HepG2 (cell line): ENCODE data around the gene RNASE7. TPM values are rescaled to one million over a fixed set of nuclear protein-coding genes. Genes with fewer than 3 reads are reported as not detected.
"Not testable (repeated sequence)": the region's sequence is repeated elsewhere in the genome, so short reads cannot be mapped to it uniquely, and the experiment has no call there.

Source experiments
- ATAC-seq: fragments of 200-7000 bp; cut with Tn5 transposase; 3 replicates; pipeline ENCODE4 v1.9.1; 2020; ENCODE audit warnings: mild to moderate bottlenecking, moderate library complexity
- BruUV-seq: library from RNA; stranded (reverse); fragments of 400-500 nt; replicated peaks from 2 replicates; lab custom pipeline; 2021; lab: Mats Ljungman, UMichigan
- CTCF ChIA-PET: fragments of 300-600 bp; formaldehyde crosslinking; extraction: SDS; loops from one replicate; lab custom pipeline; 2021; ENCODE audit warnings: low total read pairs, inconsistent platforms, low intra/inter-chr PET ratio; lab: Yijun Ruan, JAX
- POLR2A ChIA-PET: fragments of 350-600 bp; sonication (Branson Sonifier 250); formaldehyde crosslinking; loops from one replicate; lab custom pipeline; 2020; ENCODE audit warnings: antibody characterized with exemption, inconsistent platforms; lab: Yijun Ruan, JAX
- DNase-seq: peaks from one replicate; pipeline ENCODE4 v3.0.0-alpha.2; 2015; ENCODE audit warnings: low spot score
- FAIRE-seq: peaks from 3 replicates; lab custom pipeline; 2011; peaks lifted over from hg19 to GRCh38; lab: Jason Lieb, UNC
- H2AFZ ChIP-seq: one replicate; pipeline ENCODE4 v1.6.1; 2011; ENCODE audit warnings: low read length, inconsistent platforms
- H3K27ac ChIP-seq: fragments of 300-600 bp; 3 replicates; pipeline ENCODE4 v1.8.0; 2011; ENCODE audit warnings: mixed run types, mild to moderate bottlenecking, mixed read lengths, low read length, inconsistent platforms; ENCODE audit not compliant: insufficient read depth; ENCODE audit errors: extremely low read length
- H3K27me3 ChIP-seq, 2 experiments: fragments of 200-600 bp in 1 of 2; 2 replicates in 1 of 2; 3 replicates in 1 of 2; pipeline versions ENCODE4 v1.6.0 to v1.8.0; 2011; ENCODE audit warnings: low read length in 2 of 2, mild to moderate bottlenecking in 2 of 2, moderate library complexity in 2 of 2, inconsistent platforms in 1 of 2; ENCODE audit not compliant: insufficient read depth in 2 of 2, control insufficient read depth in 1 of 2
- H3K36me3 ChIP-seq, 2 experiments: fragments of 200-600 bp in 1 of 2; replicated peaks in 1 of 2; 2 replicates in 1 of 2; 3 replicates in 1 of 2; pipeline versions ENCODE4 v1.5.1 to v1.8.0; 2011; ENCODE audit warnings: low read length in 2 of 2, inconsistent platforms in 1 of 2; ENCODE audit not compliant: insufficient read depth in 2 of 2, control insufficient read depth in 1 of 2
- H3K4me1 ChIP-seq: 2 replicates; pipeline ENCODE4 v1.5.1; 2012; ENCODE audit warnings: low read length, inconsistent platforms; ENCODE audit not compliant: insufficient read depth
- H3K4me2 ChIP-seq: 2 replicates; pipeline ENCODE4 v1.6.0; 2011; ENCODE audit warnings: low read depth, low read length, inconsistent platforms
- H3K4me3 ChIP-seq, 3 experiments: fragments of 200-600 bp in 1 of 3; sonication (generic), shearing (Covaris generic) in 1 of 3; replicated peaks in 1 of 3; 2 replicates each; pipeline ENCODE4 v1.5.1; 2011 to 2016; ENCODE audit warnings: low read length in 3 of 3, inconsistent platforms in 2 of 3, low read depth in 2 of 3, mild to moderate bottlenecking in 2 of 3, control low read depth in 1 of 3, mixed read lengths in 1 of 3; ENCODE audit not compliant: insufficient read depth in 1 of 3
- H3K79me2 ChIP-seq: one replicate; pipeline ENCODE4 v1.6.1; 2011; ENCODE audit warnings: low read length, inconsistent platforms; ENCODE audit not compliant: insufficient read depth
- H3K9ac ChIP-seq: 2 replicates; pipeline ENCODE4 v1.6.0; 2011; ENCODE audit warnings: mild to moderate bottlenecking, low read depth, low read length, inconsistent platforms; ENCODE audit not compliant: insufficient read depth
- H3K9me3 ChIP-seq: 2 replicates; pipeline ENCODE4 v1.5.1; 2012; ENCODE audit warnings: mild to moderate bottlenecking, low read length
- H4K20me1 ChIP-seq: 2 replicates; pipeline ENCODE4 v1.6.0; 2011; ENCODE audit warnings: inconsistent platforms, mild to moderate bottlenecking, low read length, moderate library complexity; ENCODE audit not compliant: insufficient read depth
- MLLT10 ChIP-seq: sonication (generic); formaldehyde crosslinking; IDR thresholded peaks from 2 replicates; pipeline ENCODE4 v1.4.0; 2020; ENCODE audit warnings: missing genetic modification reagents
- SNAPC4 ChIP-seq: sonication (generic); formaldehyde crosslinking; IDR thresholded peaks from 2 replicates; pipeline ENCODE4 v1.4.0; 2020; ENCODE audit warnings: mild to moderate bottlenecking, missing genetic modification reagents
- ZNF317 ChIP-seq: sonication (generic); formaldehyde crosslinking; IDR thresholded peaks from 2 replicates; pipeline ENCODE4 v1.5.0; 2020; ENCODE audit warnings: mild to moderate bottlenecking, missing genetic modification reagents
- ZNF333 ChIP-seq: sonication (generic); formaldehyde crosslinking; IDR thresholded peaks from 2 replicates; pipeline ENCODE4 v1.4.0; 2020; ENCODE audit warnings: mild to moderate bottlenecking, missing genetic modification reagents, borderline replicate concordance
- ZNF781 ChIP-seq: sonication (generic); formaldehyde crosslinking; IDR thresholded peaks from 2 replicates; pipeline ENCODE4 v1.5.1; 2020; ENCODE audit warnings: borderline replicate concordance, mild to moderate bottlenecking, missing genetic modification reagents; ENCODE audit errors: not compliant biosample characterization
- WGBS: methylation state at CpG from one replicate; pipeline ENCODE4 v1.1.6; 2017; ENCODE audit warnings: low lambda C conversion rate; 5-methylcytosine and 5-hydroxymethylcytosine counted together
- in situ Hi-C: cut with HindIII; loops from 2 replicates; pipeline ENCODE4 v1.10.0; 2017; ENCODE audit warnings: low pct_unique_long_range_greater_than_20kb; ENCODE audit not compliant: extremely low pct_ligation_motif_present
- intact Hi-C: fragments of 100-400 bp; cut with micrococcal nuclease; formaldehyde crosslinking; loops from one replicate; pipeline ENCODE4 v1.10.0; 2022; ENCODE audit not compliant: unreplicated experiment
- polyA plus RNA-seq, 8 experiments: library from polyadenylated mRNA; depleted of rRNA in 3 of 8; stranded (reverse) in 7 of 8; unstranded in 1 of 8; fragments of >200 nt; fragmentation: Illumina TruSeq in 4 of 8; extraction: Trizol in 4 of 8; gene quantifications; 2 replicates each; pipeline versions ENCODE4 v1.2.1 to v1.2.3, GENCODE V29; 2011 to 2016; ENCODE audit warnings: low read depth in 4 of 8, missing spikeins in 1 of 8, mixed read lengths in 1 of 8; ENCODE audit not compliant: insufficient read depth in 1 of 8
- total RNA-seq, 5 experiments: library from RNA; depleted of rRNA; stranded (reverse); fragments of >200 nt; fragmentation: Illumina TruSeq; extraction: Trizol; gene quantifications; 2 replicates each; pipeline ENCODE4 v1.2.3, GENCODE V29; 2016; ENCODE audit warnings: low read depth in 1 of 5

Gene RNASE7
- total and polyA plus RNA-seq, 2 of the 13 experiments (the other 11 are each of a cell fraction or from before 2014, with no cell fraction given) = 0.04 TPM; not detected in 1

DNA sequence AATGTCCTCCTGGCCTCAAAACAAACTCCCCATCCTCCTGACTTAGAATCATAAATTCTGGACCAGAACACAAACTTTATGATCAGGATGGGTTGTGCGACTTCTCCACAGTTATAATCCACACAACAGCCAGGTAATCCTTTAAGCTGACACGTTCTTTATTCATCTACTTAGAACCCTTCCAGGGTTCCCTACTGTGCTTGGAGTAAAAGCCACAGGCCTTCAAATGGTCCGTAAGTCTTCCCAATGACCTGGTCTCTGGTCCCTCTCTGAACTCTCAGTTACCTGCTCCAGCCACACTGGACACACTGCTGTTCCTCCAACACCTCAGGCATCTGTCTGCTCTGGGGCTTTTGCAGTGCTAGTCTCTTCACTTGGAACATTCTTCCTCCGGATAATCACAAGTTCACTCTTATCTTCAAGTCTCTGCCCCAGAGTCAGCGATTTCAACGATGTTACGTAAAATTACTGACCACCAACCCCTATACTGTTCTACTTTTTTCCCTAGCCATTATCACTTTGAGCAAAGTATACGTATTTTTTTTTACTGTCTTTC lies 1.7 kb upstream of the RNASE7 start (continued):
- 0 out of 2 replicates have a peak, but pooled peaks have one; percentile 12 for TF ChIP-seq SNAPC4 (CRISPR knock-in tag)
- TF ChIP-seq ZNF781 (CRISPR knock-in tag) = no peak
- 0 out of 2 replicates have a peak, but pooled peaks have one; percentile 48 for TF ChIP-seq ZNF317 (CRISPR knock-in tag)
- TF ChIP-seq ZNF333 = 0 out of 2 replicates have a peak, but pooled peaks have one; percentile 35
- no peak for TF ChIP-seq MLLT10 (CRISPR knock-in tag)

GRCh38 chr14:21040941-21041340 lies 1.2 kb upstream of the RNASE7 start:
- BruUV-seq, DNase-seq, H3K9ac ChIP-seq, H2AFZ ChIP-seq, H3K4me2 ChIP-seq, H3K27ac ChIP-seq, H3K9me3 ChIP-seq, ATAC-seq, H3K4me3 ChIP-seq, H4K20me1 ChIP-seq, H3K79me2 ChIP-seq, FAIRE-seq, H3K27me3 ChIP-seq, H3K36me3 ChIP-seq: not testable (repeated sequence)
- 80% methylated on average over 3 of the region's 3 CpGs for WGBS
- intact Hi-C loops = loop anchor here (1.0 to 2.0 kb wide), 3 partner anchors 14 to 184 kb away; no protein-coding TSS in a partner anchor
- CTCF ChIA-PET = interaction anchor here (0.7 to 4.8 kb wide), 8 partner anchors 17 to 343 kb away, joined by 3 to 109 read pairs (median 6); no protein-coding TSS in a partner anchor
- POLR2A ChIA-PET = interaction anchor here (0.8 to 3.5 kb wide), 8 partner anchors 9 to 49 kb away, joined by 4 to 112 read pairs (median 23); partner anchors contain the start of gene ARHGEF40
- H3K4me1 ChIP-seq = peaks cover 76% of the 10 kb centered on the region
- in situ Hi-C loops = loop anchor here (5.0 kb wide), 1 partner anchor 184 kb away; no protein-coding TSS in a partner anchor
